HG02588 (cell line): ENCODE measurements around the gene CHP1.
A peak's percentile ranks its signal among the peaks of the same experiment; 100 is the strongest.
"Not testable (repeated sequence)": the region's sequence is repeated elsewhere in the genome, so short reads cannot be mapped to it uniquely, and the experiment has no call there.

Experiments
- ATAC-seq: cut with Tn5 transposase; IDR thresholded peaks from one replicate; pipeline ENCODE4 v1.9.1; 2021; ENCODE audit warnings: mild to moderate bottlenecking, moderate library complexity; ENCODE audit not compliant: unreplicated experiment

Gene CHP1

DNA sequence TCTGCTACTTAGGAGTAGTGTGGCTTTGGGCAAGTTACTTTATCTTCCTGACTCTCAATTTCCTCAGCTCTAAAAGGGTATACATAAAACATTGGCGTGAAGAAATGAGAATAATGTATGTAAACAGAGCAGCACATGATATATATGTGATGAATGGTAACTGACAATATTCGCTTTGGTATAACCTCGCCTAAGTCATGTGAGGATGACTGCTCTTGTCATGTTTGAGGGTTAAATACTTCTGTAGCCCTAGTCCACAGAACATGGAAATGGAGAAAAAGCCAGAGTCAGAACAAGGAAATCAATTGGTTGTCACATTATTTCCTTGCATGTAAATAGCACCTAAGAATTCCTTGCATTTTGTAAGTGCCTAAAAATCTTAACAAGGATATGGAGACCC, 25.0 kb downstream of the CHP1 start:
- no peak for ATAC-seq

DNA sequence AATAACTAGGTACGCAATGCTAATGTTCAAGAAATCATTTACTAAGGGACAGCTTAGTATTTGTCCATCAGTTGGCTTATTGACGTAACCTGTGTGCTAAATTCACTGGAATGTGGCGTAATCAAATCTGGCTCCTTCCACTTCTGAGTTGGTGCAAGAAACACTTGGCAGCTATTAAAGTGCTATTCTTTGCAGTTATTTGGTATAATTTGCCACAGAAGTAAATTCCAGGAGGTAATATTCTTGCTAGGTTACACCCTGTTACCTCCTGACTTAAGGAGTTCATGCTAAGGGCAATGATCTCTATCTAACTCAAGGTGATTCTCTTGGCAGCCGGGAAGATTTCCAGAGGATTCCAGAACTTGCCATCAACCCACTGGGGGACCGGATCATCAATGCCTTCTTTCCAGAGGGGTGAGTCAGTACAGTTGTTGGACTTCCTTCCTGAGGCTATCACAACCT, 25.5 kb downstream of the CHP1 start:
- ATAC-seq: no peak

DNA sequence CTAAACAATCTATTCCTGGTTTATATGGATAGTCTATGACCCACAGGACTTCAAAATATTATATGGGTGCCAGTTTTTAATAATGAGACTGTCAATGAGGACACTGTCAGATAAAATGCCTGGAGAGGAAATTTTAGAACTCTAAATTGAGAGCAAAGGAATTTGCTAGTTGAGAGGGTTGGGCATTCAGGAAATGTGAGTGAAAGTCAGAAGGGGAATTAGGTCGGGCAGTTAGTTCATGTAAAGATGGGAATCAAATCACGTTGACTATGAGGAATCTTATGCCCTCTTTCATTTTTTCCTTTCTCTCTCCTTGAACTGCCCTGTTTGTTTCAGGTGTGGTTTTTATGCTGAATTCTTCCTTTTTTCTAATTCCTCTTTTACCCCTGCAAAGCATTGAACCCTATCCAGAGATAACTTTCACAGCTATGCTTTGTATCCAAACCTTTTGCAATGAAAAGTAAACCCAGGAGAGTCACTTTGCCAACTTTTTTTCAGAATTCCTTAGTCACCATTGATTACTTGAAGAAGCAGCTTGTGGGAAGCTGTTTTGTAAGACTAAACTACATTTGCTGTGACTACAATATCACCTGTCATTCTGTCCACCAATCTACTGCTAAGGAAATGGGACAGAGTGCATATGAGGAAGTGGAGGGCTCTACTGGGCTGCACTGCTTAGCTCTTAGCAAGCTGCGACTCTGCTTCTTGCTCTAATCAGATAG, 27.8 kb downstream of the CHP1 start:
- ATAC-seq: no peak

DNA sequence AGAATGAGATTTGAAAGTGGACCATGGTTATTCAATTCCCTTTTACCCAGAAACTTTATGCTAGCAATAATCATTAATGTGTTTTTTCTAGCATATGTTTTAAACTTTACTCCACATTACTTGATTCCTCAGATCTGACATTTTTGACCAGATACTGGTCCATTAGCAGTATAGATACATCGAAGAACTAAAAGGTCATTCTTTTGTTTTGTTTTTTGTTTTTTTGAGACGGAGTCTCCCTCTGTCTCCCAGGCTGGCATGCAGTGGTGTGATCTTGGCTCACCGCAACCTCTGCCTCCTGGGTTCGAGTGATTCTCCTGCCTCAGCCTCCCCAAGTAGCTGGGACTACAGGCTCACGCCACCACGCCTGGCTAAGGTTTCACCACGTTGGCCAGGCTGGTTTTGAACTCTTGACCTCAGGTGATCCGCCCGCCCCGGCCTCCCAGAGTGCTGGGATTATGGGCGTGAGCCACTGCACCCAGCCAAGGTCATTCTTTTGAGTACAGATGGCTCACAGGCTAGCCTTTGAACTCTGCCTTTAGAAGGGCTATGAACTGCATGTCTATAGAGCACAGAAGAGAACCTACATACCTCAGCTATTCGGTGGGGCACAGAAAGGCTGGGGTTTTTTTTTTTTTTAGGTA, 28.6 kb downstream of the CHP1 start:
- ATAC-seq: no peak

DNA sequence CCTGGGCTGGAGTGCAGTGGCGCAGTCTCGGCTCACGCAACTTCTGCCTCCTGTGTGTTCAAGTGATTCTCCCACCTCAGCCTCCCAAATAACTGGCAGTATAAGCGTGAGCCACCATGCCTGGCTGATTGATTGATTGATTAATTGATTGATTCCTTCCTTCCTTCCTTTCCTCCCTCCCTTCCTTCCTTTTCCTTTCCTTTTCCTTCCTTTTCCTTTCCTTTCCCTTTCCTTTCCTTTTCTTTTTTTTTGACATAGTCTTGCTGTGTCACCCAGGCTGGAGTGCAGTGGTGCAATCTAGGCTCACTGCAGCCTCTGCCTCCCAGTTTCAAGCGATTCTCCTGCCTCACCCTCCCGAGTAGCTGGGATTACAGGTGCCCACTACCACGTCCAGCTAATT, 29.9 kb downstream of the CHP1 start:
- ATAC-seq: not testable (repeated sequence)

DNA sequence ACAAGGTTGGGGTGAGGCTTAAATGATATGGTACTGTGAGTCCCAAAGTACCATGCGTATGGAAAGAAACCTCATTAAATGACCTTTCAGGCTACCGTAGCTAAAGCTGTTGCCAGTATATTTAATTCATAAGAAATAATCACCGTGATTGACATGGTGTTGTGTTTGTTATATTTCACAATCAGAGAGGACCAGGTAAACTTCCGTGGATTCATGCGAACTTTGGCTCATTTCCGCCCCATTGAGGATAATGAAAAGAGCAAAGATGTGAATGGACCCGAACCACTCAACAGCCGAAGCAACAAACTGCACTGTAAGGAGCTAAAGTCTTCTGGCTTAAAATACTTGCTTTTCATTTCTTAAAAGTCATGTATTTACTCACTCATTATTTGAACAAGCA, 31.5 kb downstream of the CHP1 start:
- ATAC-seq: no peak

DNA sequence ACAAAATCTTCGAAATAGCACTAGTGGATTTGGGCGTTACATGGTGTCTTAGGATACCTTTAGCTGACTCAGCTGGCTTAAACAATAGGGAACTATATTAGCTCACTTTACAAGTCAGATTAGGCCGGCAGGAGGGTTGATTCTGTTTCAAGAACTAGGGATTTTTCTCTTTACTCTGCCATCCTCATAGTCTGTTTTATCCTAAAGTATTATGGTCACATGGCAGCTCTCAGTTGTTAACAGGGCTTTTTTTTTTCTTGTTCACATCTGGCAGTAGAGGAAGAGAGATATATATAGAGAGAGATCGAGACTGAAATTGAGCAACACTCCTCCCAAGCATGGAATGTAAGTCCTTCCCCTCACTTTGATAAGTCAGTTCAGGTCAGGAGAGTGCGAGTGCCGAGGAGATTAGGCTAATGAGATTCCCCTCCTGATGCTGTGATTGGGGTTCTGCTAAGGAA, 32.9 kb downstream of the CHP1 start:
- ATAC-seq: no peak

DNA sequence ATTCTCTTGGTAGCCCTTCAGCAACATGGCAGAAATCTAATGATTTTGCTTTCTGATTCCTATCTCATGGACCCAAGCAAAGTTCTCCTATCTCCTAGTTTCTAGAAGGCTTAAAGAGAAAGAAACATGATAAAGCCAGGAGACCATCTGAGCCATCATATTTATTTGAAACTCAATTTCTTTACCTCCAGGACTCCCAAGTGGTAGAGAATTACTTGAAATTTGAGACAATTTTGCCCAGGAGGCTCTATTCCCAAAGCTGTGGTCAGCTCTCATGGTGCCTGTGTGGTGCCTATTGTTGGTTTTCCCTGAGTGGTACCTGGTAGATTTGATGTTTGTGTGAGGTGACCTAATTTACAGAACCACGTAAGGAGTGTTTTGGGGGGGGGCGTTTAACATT, 38.8 kb downstream of the CHP1 start:
- no peak for ATAC-seq

DNA sequence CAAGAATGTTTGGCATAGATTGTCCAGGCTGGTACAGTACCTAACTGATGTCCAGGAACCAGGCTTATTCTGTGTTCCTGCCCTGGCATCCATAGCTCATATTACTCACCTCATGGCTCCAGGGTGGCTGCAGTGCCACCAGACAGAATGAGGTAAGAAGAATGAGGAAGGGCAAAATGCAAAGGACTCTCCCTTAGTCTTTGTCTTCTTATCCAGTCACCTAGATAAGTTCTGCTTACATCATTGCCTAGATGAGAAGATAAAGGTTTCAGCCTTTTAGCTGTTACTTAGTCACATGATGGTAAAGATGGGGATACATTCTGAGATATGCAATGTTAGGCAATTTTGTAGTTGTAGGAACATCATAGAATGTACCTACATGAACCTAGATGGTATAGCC, 45.8 kb downstream of the CHP1 start:
- ATAC-seq: no peak

DNA sequence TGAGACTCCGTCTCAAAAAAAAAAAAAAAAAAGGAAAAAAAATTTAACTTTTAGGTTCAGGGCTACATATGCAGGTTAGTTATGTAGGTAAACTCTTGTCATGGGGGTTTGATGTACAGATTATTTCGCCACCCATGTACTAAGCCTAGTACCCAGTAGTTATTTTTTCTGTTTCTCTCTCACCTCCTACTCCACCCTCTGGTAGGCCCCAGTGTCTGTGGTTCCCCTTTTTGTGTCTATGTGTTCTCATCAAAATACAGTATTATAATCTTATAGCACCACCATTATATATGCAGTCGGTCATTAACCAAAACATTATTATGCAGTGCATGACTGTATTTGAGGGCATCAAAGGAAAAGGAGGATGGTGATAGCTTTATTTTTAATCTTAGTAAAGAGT, 47.3 kb downstream of the CHP1 start:
- no peak for ATAC-seq

DNA sequence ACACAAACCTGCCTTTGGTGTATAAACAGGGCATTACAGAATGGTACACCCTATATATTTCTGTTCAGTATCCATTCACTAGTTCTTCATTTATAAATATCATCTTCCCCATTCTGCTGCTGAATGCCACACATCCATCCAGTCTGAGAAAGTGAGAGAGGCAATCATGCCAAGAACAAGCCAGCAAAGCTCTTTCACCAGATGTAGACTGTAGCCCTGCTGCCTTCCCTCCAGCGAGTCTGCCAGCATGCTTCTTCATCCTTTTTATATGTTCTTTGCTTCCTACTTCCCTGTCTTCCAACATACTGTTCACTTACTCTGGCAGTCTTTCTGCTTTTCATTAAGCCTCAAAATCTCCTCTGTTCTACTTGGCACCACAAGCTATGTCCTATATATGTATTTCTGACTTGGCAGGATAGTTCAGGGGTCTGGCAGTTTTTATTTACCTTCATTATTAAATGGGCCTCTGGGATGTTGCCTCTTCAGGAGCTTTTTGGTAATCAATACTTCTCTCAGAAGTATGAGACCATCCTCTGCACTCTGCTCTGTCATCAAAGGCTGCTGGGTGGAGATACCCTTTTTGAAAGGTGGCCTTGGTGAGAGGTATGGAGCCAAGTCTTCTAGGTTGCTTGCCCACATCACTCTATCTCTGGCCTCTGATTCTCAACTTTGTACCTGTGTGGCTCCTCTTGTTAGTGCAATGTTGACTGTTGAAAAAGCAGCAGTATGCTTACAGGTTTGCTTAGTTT, 48.6 kb downstream of the CHP1 start:
- no peak for ATAC-seq

DNA sequence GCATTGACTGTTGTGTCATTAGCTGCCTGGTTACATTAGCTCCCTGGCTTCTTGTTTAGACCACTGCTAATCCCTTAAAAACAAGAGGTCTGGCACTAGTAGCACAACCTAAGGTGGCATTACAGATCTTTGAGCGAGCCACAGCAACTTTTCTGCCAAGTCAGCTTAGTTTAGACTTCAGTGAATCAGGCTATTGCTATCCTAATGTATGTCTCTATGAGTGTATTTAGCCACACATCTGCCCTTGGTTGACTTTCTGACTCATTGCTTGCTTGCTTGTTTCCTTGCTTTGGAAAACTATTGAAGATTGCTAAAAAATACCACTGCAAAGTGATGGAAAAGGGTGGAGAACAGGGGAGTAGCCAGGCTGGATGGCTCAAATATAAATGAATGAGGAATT, 50.2 kb downstream of the CHP1 start:
- no peak for ATAC-seq

DNA sequence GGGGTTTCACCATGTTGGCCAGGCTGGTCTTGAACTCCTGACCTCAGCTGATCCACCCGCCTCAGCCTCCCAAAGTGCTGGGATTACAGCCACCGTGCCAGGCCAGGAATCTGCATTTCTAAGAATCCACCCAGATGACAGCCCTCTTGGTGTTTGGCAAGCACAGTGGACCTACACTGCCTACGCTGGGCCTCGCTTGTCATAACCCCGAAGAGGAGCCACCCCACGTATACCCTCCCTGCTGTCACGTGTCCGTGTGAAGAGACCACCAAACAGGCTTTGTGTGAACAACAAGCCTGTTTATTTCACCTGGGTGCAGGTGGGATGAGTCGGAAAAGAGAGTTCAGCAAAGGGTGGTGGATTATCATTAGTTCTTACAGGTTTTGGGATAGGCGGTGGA, 51.4 kb downstream of the CHP1 start:
- not testable (repeated sequence) for ATAC-seq

DNA sequence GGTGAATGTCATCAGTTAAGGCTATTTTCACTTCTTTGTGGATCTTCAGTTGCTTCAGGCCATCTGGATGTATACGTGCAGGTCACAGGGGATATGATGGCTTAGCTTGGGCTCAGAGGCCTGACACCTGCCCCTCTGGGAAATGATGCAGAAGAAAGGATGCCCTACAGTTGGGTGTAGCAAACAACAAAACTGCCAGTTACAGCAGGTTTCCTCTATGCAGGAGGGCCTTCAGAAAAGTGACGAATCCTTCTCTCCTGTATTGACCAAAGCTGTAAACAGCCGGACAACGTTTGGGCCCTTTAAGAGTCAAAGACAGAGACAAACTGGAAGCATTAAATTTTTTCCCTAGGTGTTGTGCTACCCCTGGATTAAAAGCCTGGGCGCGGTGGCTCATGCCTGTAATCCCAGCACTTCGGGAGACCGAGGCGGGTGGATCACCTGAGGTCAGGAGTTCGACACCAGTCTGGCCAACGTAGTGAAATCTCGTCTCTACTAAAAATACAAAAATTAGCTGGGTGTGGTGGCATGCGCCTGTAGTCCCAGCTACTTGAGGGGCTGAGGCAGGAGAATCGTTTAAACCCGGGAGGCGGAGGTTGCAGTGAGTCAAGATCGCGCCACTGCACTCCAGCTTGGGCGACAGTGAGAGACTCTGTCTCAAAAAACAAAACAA, 52.0 kb downstream of the CHP1 start:
- not testable (repeated sequence) for ATAC-seq

DNA sequence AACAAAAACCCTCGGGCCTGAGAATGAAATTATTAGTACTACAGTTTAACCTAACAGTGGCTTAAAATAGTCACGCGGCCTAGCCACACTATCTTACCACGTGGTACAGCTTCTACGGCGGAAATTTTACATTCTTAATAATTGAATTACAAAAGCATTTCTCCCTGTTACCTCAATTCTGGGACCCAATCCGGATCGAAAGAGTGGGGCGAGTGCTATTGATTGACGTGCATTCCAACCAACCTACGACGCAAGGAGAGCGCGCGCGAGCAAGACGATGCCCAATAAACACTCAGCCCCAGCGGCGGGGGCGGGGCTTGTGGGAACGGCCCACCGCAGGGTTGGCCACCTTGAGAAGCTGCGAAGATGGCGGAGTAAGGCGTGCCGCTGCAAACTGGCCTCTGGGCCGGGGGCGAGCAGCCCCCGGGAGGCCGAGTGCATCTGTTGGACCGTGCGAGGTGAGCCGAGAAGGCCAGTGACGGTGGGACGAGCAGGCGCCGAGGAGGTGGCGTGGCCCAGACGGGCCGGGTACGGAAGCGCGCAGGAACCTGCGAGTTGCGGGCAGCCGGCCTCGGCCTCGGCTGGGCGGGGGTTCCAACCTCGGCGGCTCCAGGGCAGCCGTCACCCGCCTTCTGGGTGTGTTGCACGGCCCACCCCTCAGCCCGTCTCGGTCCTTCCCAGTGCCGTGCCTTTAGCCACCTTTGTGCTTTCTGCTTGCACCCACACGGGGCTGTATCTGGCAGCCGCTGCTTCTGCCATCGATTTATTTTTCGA, 52.8 kb downstream of the CHP1 start:
- ATAC-seq: peak; percentile 97

DNA sequence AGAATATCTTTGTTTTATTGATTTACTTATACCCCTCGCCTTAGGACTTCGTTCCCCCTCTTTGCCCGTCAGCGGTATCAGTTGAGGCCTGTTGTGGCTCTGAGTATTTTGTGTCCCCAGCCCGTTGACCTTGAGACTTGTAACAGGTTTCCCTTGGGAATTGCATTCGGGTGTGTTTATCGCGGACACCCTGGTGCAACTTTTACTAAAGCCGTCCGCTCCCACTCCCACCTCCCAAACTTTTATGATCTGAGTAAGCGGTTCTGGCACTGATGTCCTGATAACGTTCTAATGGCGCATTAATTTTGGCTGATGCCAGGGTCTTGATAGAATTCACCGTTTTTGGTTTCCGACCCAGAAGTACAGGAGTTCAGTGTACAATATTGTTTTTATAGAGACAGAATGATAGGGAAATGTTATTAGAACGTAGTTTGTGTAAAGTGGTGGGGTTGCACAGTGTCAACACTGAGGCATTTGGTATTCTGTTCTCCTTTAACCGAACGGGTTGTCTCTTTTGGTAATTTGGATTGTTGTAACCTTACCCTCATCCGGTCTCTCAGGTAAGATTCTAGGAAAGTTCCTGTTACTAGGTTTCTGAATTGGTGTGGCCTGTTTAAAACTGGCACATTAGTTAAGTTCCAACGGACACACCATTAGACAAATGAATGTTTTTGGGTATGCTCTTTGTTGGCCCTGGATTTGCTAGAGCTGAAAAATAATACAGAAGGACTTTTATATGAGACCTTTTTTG, 53.5 kb downstream of the CHP1 start:
- ATAC-seq: no peak

DNA sequence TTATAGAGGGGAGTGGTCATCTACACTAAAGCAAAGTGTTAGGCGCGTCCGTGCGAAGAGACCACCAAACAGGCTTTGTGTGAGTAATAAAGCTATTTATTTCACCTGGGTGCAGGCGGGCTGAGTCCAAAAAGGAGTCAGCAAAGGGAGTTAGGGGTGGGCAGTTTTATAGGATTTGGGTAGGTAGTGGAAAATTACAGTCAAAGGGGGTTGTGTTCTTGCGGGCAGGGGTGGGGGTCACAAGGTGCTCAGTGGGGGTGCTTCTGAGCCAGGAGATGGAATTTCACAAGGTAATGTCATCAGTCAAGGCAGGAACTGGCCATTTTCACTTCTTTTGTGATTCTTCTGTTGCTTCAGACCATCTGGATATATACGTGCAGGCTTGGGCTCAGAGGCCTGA, 54.2 kb downstream of the CHP1 start:
- no peak for ATAC-seq

DNA sequence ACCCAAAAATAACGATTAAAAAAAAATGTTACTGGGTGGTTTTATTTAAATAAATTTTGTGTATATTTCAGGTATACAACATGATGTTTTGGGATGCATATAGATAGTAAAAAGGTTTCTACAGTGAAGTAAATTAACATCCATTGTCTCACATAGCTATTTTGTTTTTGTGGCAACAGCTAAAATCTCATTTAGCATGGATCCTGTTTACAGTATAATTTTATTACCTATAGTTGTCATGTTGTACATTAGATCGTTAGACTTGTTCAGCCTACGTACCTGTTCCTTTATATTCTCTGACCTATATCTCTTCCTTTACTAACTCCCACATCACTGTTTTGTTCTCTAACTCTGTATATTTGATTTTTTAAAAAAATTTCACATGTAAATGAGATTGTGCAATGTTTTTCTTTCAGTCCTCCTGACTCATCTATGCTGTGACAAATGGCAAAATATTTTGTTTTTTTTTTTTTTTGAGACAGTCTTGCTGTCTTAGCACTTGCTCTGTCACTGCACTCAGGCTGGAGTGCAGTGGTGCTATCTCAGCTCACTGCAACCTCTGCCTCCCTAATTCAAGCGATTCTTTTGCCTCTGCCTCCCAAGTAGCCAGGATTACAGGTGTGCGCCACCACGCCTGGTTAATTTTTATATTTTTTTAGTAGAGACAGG, 55.7 kb downstream of the CHP1 start:
- ATAC-seq: no peak

DNA sequence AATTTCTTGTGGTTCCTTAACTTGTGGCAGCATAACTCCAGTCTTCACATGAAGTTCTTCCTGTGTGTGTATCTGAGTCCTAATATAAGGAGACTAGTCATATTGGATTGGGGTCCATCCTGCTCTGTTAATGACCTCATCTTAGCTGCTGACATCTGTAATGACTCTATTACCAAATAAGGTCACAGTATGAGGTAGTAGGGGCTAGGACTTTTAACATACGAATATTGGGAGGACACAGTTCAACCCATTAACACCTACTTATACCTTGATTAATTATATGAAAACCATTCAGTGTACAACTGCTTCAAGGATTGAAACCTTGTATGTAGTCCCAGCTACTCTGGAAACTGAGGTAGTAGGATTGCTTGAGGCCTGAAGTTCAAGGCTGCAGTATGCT, 57.4 kb downstream of the CHP1 start:
- no peak for ATAC-seq
